Epithelial cell of prostate (primary cell): Measurements from ENCODE around the gene HAUS8.
"Not testable (repeated sequence)": the region's sequence is repeated elsewhere in the genome, so short reads cannot be mapped to it uniquely, and the experiment has no call there.

Source experiments
- DNase-seq: peaks from one replicate; pipeline ENCODE4 v3.0.0-alpha.2; 2011; ENCODE audit warnings: low read depth, low spot score
- H3K27ac ChIP-seq: fragments of 450-650 bp; 2 replicates; pipeline ENCODE4 v1.5.1; 2017; ENCODE audit warnings: mild to moderate bottlenecking

Gene HAUS8

GRCh38 chr19:17104679-17105078 lies 29.4 kb upstream of the HAUS8 start:
- H3K27ac ChIP-seq = no peak overlapping the region
- no peak for DNase-seq

GRCh38 chr19:17103177-17103576 lies 27.9 kb upstream of the HAUS8 start:
- H3K27ac ChIP-seq = no peak overlapping the region
- DNase-seq = no peak

GRCh38 chr19:17101686-17102628 lies 26.7 kb upstream of the HAUS8 start:
- no peak for DNase-seq
- H3K27ac ChIP-seq = no peak overlapping the region

- no peak overlapping the region for H3K27ac ChIP-seq
- DNase-seq = no peak
Observed at GRCh38 chr19:17098326-17098725, 23.1 kb upstream of the HAUS8 start.

GRCh38 chr19:17097593-17098126 lies 22.4 kb upstream of the HAUS8 start:
- no peak for DNase-seq
- no peak overlapping the region for H3K27ac ChIP-seq

- H3K27ac ChIP-seq = no peak overlapping the region
- DNase-seq = no peak
Observed at GRCh38 chr19:17095141-17095919, 20.1 kb upstream of the HAUS8 start.

GRCh38 chr19:17094694-17095093 lies 19.4 kb upstream of the HAUS8 start:
- DNase-seq, H3K27ac ChIP-seq: not testable (repeated sequence)

- no peak overlapping the region for H3K27ac ChIP-seq
- DNase-seq = no peak
Observed at GRCh38 chr19:17092696-17093095, 17.4 kb upstream of the HAUS8 start.

- DNase-seq = no peak
- H3K27ac ChIP-seq = no peak overlapping the region
Observed at GRCh38 chr19:17091758-17092333, 16.6 kb upstream of the HAUS8 start.

GRCh38 chr19:17090583-17090982 lies 15.3 kb upstream of the HAUS8 start:
- no peak for DNase-seq
- H3K27ac ChIP-seq = peak overlapping the region; percentile 8

- DNase-seq = no peak
- no peak overlapping the region for H3K27ac ChIP-seq
Observed at GRCh38 chr19:17088552-17088951, 13.3 kb upstream of the HAUS8 start.

- no peak overlapping the region for H3K27ac ChIP-seq
- no peak for DNase-seq
Observed at GRCh38 chr19:17086834-17087233, 11.6 kb upstream of the HAUS8 start.

- DNase-seq = no peak
- H3K27ac ChIP-seq = no peak overlapping the region
Observed at GRCh38 chr19:17086120-17086519, 10.9 kb upstream of the HAUS8 start.

- H3K27ac ChIP-seq = no peak overlapping the region
- DNase-seq = no peak
Observed at GRCh38 chr19:17081672-17082630, 6.7 kb upstream of the HAUS8 start.

- DNase-seq = no peak
- peak overlapping the region; percentile 99 for H3K27ac ChIP-seq
Observed at GRCh38 chr19:17080440-17080801, 5.2 kb upstream of the HAUS8 start.

- peak overlapping the region; percentile 99 for H3K27ac ChIP-seq
- DNase-seq = peak; percentile 95
Observed at GRCh38 chr19:17079710-17080439, 4.6 kb upstream of the HAUS8 start.

- DNase-seq = no peak
- peak overlapping the region; percentile 99 for H3K27ac ChIP-seq
Observed at GRCh38 chr19:17078920-17079709, 3.9 kb upstream of the HAUS8 start.
